ENCODE results near the gene SESN3. TPM values are rescaled to one million over a fixed set of nuclear protein-coding genes. Genes with fewer than 3 reads are reported as not detected.

The SESN3 gene
- total RNA-seq, 1 experiment from 2014 or later: 36.8 TPM

DNA sequence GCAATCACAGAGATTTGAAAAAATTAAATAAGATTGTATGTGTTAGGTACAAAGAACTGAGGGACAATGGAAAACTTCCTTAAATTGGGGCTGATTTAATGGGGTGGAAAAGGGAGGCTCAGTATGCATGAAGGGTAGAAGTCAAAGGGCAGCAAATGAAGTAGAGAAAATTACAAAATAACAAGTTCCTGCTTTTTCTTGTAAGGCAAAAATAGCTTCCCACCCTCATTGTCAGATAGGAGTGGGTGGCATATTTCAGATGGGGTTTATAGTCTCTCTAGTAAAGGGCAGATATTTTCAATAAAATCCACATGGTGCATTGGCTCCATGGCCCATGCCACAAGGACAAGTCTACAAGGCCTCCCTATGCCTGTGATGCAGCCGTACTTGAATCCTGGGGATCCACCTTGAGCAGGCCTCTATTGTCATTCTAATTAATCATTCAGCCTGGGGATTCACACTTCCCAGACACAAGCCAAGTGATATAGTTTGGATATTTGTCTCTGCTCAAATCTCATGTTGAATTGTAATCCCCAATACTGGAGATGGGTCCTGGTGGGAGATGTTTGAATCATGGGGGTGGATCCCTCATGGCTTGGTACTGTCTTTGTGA lies 36.7 kb upstream of the SESN3 start:
- DNase-seq: no peak
- no peak overlapping the region for H4K5ac ChIP-seq (ENCODE audit: insufficient read length, low read depth, low read length)
- no peak overlapping the region for H3K18ac ChIP-seq (ENCODE audit: insufficient read length, low read depth, low read length)
- H2BK120ac ChIP-seq (ENCODE audit: low read depth, low read length, poor library complexity, severe bottlenecking): no peak overlapping the region
- no peak overlapping the region for H3K23ac ChIP-seq (ENCODE audit: insufficient read length, low read depth, low read length)
- Mint-ChIP-seq H3K27ac (no peak overlapping the region), H3K4me3 (no peak overlapping the region), H3K36me3 (ENCODE audit: insufficient read depth in 1 of 3, low read depth in 3 of 3) (peaks cover 0 to 4% (median 0%) of the 10 kb centered on the region in 3 experiments; a peak in 2 of 7 replicates), H3K27me3 (ENCODE audit: low read depth) (no peaks in the 10 kb centered on the region), H3K9me3 (peaks cover 0 to 5% of the 10 kb centered on the region in 2 experiments; a peak in 2 of 5 replicates), H3K4me1 (peaks cover 12 to 15% of the 10 kb centered on the region in 2 experiments)
- no peak overlapping the region for H3K56ac ChIP-seq (ENCODE audit: insufficient read length, low read depth, low read length)
- H3K27me3 ChIP-seq (ENCODE audit: insufficient read depth, low read length): no peaks in the 10 kb centered on the region
- no peak overlapping the region for H3T11ph ChIP-seq (ENCODE audit: low read length)
- H3K79me1 ChIP-seq (ENCODE audit: insufficient read depth, low read depth, low read length, poor library complexity, severe bottlenecking): no peaks in the 10 kb centered on the region
- no peak overlapping the region for H3K4ac ChIP-seq (ENCODE audit: low read depth, low read length)
- WGBS (ENCODE audit: extremely low coverage, insufficient read length, low lambda C conversion rate): no CpG with 5 or more reads among the region's 1 CpG
- no peak overlapping the region for H2AK5ac ChIP-seq (ENCODE audit: insufficient read length, low read length)
- no peak overlapping the region for H4K8ac ChIP-seq (replicated peaks; ENCODE audit: insufficient read length, low read depth, low read length)
- no peak overlapping the region for H3K9ac ChIP-seq (ENCODE audit: extremely low read depth, insufficient read length, low read length)
- no peaks in the 10 kb centered on the region for H4K20me1 ChIP-seq (ENCODE audit: control insufficient read depth, insufficient read depth, insufficient read length)
- H3K27ac ChIP-seq (ENCODE audit: insufficient read length, low read depth, low read length): no peak overlapping the region
- no peak overlapping the region for H2BK20ac ChIP-seq (ENCODE audit: low read depth, low read length, poor library complexity, severe bottlenecking)
- TF ChIP-seq, protein P1, sequence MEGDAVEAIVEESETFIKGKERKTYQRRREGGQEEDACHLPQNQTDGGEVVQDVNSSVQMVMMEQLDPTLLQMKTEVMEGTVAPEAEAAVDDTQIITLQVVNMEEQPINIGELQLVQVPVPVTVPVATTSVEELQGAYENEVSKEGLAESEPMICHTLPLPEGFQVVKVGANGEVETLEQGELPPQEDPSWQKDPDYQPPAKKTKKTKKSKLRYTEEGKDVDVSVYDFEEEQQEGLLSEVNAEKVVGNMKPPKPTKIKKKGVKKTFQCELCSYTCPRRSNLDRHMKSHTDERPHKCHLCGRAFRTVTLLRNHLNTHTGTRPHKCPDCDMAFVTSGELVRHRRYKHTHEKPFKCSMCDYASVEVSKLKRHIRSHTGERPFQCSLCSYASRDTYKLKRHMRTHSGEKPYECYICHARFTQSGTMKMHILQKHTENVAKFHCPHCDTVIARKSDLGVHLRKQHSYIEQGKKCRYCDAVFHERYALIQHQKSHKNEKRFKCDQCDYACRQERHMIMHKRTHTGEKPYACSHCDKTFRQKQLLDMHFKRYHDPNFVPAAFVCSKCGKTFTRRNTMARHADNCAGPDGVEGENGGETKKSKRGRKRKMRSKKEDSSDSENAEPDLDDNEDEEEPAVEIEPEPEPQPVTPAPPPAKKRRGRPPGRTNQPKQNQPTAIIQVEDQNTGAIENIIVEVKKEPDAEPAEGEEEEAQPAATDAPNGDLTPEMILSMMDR (conservative IDR thresholded peaks at IDR 0.05): no peak
- H2AFZ ChIP-seq (ENCODE audit: low read length): no peak overlapping the region
- no peak overlapping the region for H2BK5ac ChIP-seq (ENCODE audit: insufficient read length, low read length)
- no peak overlapping the region for H4K91ac ChIP-seq (ENCODE audit: insufficient read length, low read depth, low read length)
- H2BK12ac ChIP-seq (ENCODE audit: insufficient read length, low read depth, low read length): no peak overlapping the region
- no peaks in the 10 kb centered on the region for H3K23me2 ChIP-seq (ENCODE audit: insufficient read length, low read depth, low read length, poor library complexity, severe bottlenecking)
- no peak overlapping the region for H2BK15ac ChIP-seq (ENCODE audit: low read depth, low read length)
- H3K4me1 ChIP-seq (ENCODE audit: insufficient read depth, low read length): peaks cover 3% of the 10 kb centered on the region
- no peak overlapping the region for H3K14ac ChIP-seq (ENCODE audit: insufficient read depth, low read length)
- H3K79me2 ChIP-seq (ENCODE audit: insufficient read depth, low read length): no peaks in the 10 kb centered on the region
- H3K4me2 ChIP-seq (ENCODE audit: insufficient read depth, insufficient read length, low read length): no peak overlapping the region
- H3K9me3 ChIP-seq (ENCODE audit: control insufficient read depth, low read depth, low read length): no peaks in the 10 kb centered on the region

Data from H9 (cell line).